ENCODE measurements around the gene IGF2BP3.
"Not testable (repeated sequence)": the region's sequence is repeated elsewhere in the genome, so short reads cannot be mapped to it uniquely, and the experiment has no call there.

IGF2BP3 gene

GRCh38 chr7:23470330-23471105 lies at the start of gene IGF2BP3:
IGF2BP3 (minus strand) TSS chr7:23470491; CDS start chr7:23470110, 381 bp downstream.
- Histone ChIP-seq H3K36me3 (ENCODE audit: control insufficient read depth, insufficient read depth, low read length) (peaks cover 2% of the 10 kb centered on the region; the same call in 1 of the 2 replicates), H3K27me3 (replicated peaks; ENCODE audit: control insufficient read depth, insufficient read depth, low read length) (no peaks in the 10 kb centered on the region), H3K4me3 (replicated peaks; ENCODE audit: low read depth, low read length) (peak within 1 kb of the TSS; percentile 90)
- no peak for TF ChIP-seq CTCF (IDR thresholded peaks at IDR 0.05; ENCODE audit: insufficient read depth, low read length, poor library complexity, severe bottlenecking)
- DNase-seq (ENCODE audit: extremely low read depth, insufficient read length): peak; percentile 83

- DNase-seq (ENCODE audit: extremely low read depth, insufficient read length): no peak
- no peak overlapping the region for H3K4me3 ChIP-seq (replicated peaks; ENCODE audit: low read depth, low read length)
- no peak for TF ChIP-seq CTCF (IDR thresholded peaks at IDR 0.05; ENCODE audit: insufficient read depth, low read length, poor library complexity, severe bottlenecking)
- H3K36me3 ChIP-seq (ENCODE audit: control insufficient read depth, insufficient read depth, low read length): peaks cover 21% of the 10 kb centered on the region
- no peaks in the 10 kb centered on the region for H3K27me3 ChIP-seq (replicated peaks; ENCODE audit: control insufficient read depth, insufficient read depth, low read length)
Measured at GRCh38 chr7:23514755-23515154, 44.5 kb upstream of the IGF2BP3 start.

GRCh38 chr7:23513746-23514145 lies 43.5 kb upstream of the IGF2BP3 start:
- H3K36me3 ChIP-seq (ENCODE audit: control insufficient read depth, insufficient read depth, low read length): peaks cover 18% of the 10 kb centered on the region
- not testable (repeated sequence) for DNase-seq (ENCODE audit: extremely low read depth, insufficient read length); H3K27me3 ChIP-seq (replicated peaks; ENCODE audit: control insufficient read depth, insufficient read depth, low read length); H3K4me3 ChIP-seq (replicated peaks; ENCODE audit: low read depth, low read length)

- DNase-seq (ENCODE audit: extremely low read depth, insufficient read length): no peak
- H3K27me3 ChIP-seq (replicated peaks; ENCODE audit: control insufficient read depth, insufficient read depth, low read length): no peaks in the 10 kb centered on the region
- no peak for TF ChIP-seq CTCF (IDR thresholded peaks at IDR 0.05; ENCODE audit: insufficient read depth, low read length, poor library complexity, severe bottlenecking)
Measured at GRCh38 chr7:23494009-23494408, 23.7 kb upstream of the IGF2BP3 start.

GRCh38 chr7:23491502-23491901 lies 21.2 kb upstream of the IGF2BP3 start:
- DNase-seq (ENCODE audit: extremely low read depth, insufficient read length): no peak
- no peak for TF ChIP-seq CTCF (IDR thresholded peaks at IDR 0.05; ENCODE audit: insufficient read depth, low read length, poor library complexity, severe bottlenecking)
- H3K4me3 ChIP-seq (replicated peaks; ENCODE audit: low read depth, low read length): no peak overlapping the region; the same call in 1 of the 2 replicates

More at GRCh38 chr7:23494009-23494408, 23.7 kb upstream of the IGF2BP3 start:
- H3K4me3 ChIP-seq (replicated peaks; ENCODE audit: low read depth, low read length): no peak overlapping the region
- peaks cover 3% of the 10 kb centered on the region for H3K36me3 ChIP-seq (ENCODE audit: control insufficient read depth, insufficient read depth, low read length)

GRCh38 chr7:23490357-23491135 lies 20.3 kb upstream of the IGF2BP3 start:
- TF ChIP-seq CTCF (IDR thresholded peaks at IDR 0.05; ENCODE audit: insufficient read depth, low read length, poor library complexity, severe bottlenecking): no peak
- H3K4me3 ChIP-seq (replicated peaks; ENCODE audit: low read depth, low read length): peak overlapping the region; percentile 71
- peak; percentile 65 for DNase-seq (ENCODE audit: extremely low read depth, insufficient read length)
- no peaks in the 10 kb centered on the region for H3K27me3 ChIP-seq (replicated peaks; ENCODE audit: control insufficient read depth, insufficient read depth, low read length)
- no peaks in the 10 kb centered on the region for H3K36me3 ChIP-seq (ENCODE audit: control insufficient read depth, insufficient read depth, low read length)

More at GRCh38 chr7:23491502-23491901, 21.2 kb upstream of the IGF2BP3 start:
- Histone ChIP-seq H3K27me3 (replicated peaks; ENCODE audit: control insufficient read depth, insufficient read depth, low read length) (no peaks in the 10 kb centered on the region), H3K36me3 (ENCODE audit: control insufficient read depth, insufficient read depth, low read length) (no peaks in the 10 kb centered on the region)

GRCh38 chr7:23488714-23489113 lies 18.4 kb upstream of the IGF2BP3 start:
- DNase-seq (ENCODE audit: extremely low read depth, insufficient read length); H3K4me3 ChIP-seq (replicated peaks; ENCODE audit: low read depth, low read length); H3K27me3 ChIP-seq (replicated peaks; ENCODE audit: control insufficient read depth, insufficient read depth, low read length); H3K36me3 ChIP-seq (ENCODE audit: control insufficient read depth, insufficient read depth, low read length): not testable (repeated sequence)

All from GM06990 (cell line).